Astrocyte of the cerebellum (primary cell): ENCODE data around the gene USP48.
"Not testable (repeated sequence)": the region's sequence is repeated elsewhere in the genome, so short reads cannot be mapped to it uniquely, and the experiment has no call there.

Experiments used
- DNase-seq: peaks from one replicate; pipeline ENCODE4 v3.0.0-alpha.2; 2011; ENCODE audit warnings: low read depth
- H3K4me3 ChIP-seq: 2 replicates; pipeline ENCODE4 v1.5.1; 2011; ENCODE audit warnings: mild to moderate bottlenecking, low read depth, low read length, moderate library complexity
- CTCF ChIP-seq: IDR thresholded peaks from 2 replicates; pipeline ENCODE4 v1.5.1; 2012; ENCODE audit warnings: low read length, low read depth, moderate library complexity, mild to moderate bottlenecking; ENCODE audit errors: missing control alignments
- in situ Hi-C: cut with HindIII; loops from 2 replicates; pipeline ENCODE4 v1.10.0; 2017; ENCODE audit warnings: low sequenced_read_pairs

Gene USP48

GRCh38 chr1:21636029-21636428 lies 146.9 kb downstream of the USP48 start:
- H3K4me3 ChIP-seq: no peak overlapping the region
- no peak for TF ChIP-seq CTCF
- DNase-seq: no peak
- in situ Hi-C loops: no loop called here

GRCh38 chr1:21634806-21635535 lies 148.0 kb downstream of the USP48 start:
- in situ Hi-C loops: no loop called here
- TF ChIP-seq CTCF: no peak
- DNase-seq: no peak

GRCh38 chr1:21633992-21634805 lies 148.8 kb downstream of the USP48 start:
- no peak overlapping the region for H3K4me3 ChIP-seq
- in situ Hi-C loops: no loop called here
- DNase-seq: no peak
- TF ChIP-seq CTCF: no peak

More at GRCh38 chr1:21634806-21635535, 148.0 kb downstream of the USP48 start:
- H3K4me3 ChIP-seq: no peak overlapping the region

GRCh38 chr1:21633141-21633755 lies 149.7 kb downstream of the USP48 start:
- DNase-seq: no peak

GRCh38 chr1:21631944-21632887 lies 150.7 kb downstream of the USP48 start:
- in situ Hi-C loops: no loop called here

More at GRCh38 chr1:21633141-21633755, 149.7 kb downstream of the USP48 start:
- in situ Hi-C loops: no loop called here
- no peak for TF ChIP-seq CTCF
- no peak overlapping the region for H3K4me3 ChIP-seq

GRCh38 chr1:21631590-21631943 lies 151.4 kb downstream of the USP48 start:
- DNase-seq, in situ Hi-C loops, H3K4me3 ChIP-seq: not testable (repeated sequence)

More at GRCh38 chr1:21631944-21632887, 150.7 kb downstream of the USP48 start:
- H3K4me3 ChIP-seq: no peak overlapping the region
- TF ChIP-seq CTCF: no peak
- DNase-seq: no peak
